GM18951 (cell line): ENCODE results near the gene MAGI2.

ENCODE experiments used
- POLR2A ChIP-seq: IDR thresholded peaks from 4 replicates; pipeline ENCODE4 v1.6.1; 2011; ENCODE audit warnings: mild to moderate bottlenecking; ENCODE audit not compliant: insufficient read length, insufficient read depth; ENCODE audit errors: extremely low read depth
- in situ Hi-C: fragments of 300-500 bp; cut with MboI; formaldehyde crosslinking; loops from one replicate; pipeline ENCODE4 v1.12.0; 2022; ENCODE audit warnings: low sequenced_read_pairs, mixed read lengths, inconsistent platforms; ENCODE audit not compliant: unreplicated experiment

Gene MAGI2

DNA sequence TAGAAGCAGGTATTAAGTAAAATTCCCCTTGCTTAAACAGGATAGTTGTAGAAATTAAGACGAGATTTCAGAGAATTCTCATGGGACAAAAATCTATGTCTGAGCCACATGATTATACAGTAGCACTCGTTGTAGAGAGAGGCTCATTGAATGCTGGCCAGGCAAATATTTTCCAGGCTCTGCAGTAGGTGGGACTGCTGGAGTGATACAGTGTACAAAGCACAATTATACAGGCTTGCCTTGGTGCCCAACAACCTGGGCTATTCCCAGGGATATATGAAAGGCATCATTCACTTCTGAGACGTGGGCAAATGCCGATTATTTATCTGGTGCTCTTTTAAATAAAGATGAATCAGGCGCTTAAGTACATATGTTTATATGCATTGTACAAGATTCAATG lies 1274.3 kb downstream of the MAGI2 start:
- no peak for TF ChIP-seq POLR2A

DNA sequence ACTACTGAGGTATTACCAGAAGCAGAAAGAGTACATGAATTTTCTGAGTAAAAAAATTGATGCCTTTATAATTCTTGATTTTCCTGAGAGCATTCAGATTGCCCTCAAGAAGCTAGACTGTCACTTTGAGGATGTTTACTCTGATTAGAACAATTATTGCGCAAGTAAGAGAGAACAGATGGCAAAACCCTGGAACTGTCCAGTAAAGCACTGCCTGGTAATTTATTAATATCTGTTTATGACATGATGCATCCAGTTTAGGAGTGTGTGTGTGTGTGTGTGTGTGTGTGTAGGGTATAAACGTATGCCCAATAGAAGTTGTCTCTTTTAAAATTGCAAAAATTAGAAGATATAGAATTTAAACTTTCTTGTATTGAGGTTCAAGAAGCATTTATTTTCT lies 1275.1 kb downstream of the MAGI2 start:
- no peak for TF ChIP-seq POLR2A
- in situ Hi-C loops = no loop called here

More for the DNA sequence above, 1274.3 kb downstream of the MAGI2 start:
- in situ Hi-C loops = no loop called here

DNA sequence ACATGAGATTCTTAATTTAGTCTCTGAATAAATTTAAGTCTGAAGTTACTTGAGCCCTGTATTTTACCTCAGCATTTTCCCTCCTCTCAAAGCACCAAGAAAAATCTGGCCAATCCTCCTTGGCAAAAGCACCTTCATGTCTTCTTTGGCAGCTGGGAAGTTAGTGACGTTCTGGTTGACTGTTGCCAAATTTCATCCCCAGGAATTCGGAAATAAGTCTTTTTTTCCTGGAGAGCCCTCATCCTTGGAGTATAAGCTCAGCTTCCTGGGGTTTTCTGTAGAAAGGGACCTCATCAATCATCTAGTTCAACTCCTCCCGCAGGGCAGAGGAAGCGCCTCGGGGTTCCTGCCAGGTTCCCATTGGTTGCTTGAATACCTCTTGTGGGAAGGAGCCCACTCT lies 1277.3 kb downstream of the MAGI2 start:
- in situ Hi-C loops = no loop called here

DNA sequence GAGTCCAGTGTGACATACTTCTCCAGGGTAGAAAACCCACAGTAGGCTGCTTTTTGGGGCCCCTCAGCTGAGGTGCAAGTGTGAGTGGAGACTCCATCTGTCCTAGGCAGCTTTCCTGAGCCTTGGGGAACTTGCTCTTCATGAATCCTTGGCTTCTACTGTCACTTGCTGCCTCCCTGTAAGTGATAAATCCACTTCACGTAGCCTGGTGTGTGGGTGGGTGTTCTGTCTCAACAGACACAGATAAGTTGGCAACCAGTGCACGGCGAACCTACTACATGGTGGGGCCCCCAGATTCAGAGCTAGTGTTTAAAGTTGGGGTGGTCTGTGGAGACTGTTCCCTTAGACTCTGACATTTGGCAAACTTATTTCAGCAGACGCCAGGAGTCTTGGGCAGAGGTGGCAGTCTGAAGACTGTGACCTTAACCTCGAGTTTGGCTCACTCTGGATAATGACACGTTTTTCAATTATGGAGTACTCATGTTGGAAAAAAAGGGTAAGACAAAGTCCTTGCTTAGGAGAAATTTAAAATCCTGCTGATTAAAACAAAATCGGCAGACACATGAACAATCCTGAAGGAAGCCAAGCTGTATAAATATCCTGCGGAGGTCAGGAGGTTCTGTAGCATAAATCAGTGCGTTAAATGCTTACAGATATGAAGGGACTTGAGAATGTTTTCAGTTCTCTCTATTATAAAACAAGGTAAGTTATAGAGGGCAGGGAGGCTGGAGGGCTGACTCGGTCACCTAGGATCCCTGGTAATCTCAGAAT lies 1278.0 kb downstream of the MAGI2 start:
- in situ Hi-C loops = no loop called here

More for the DNA sequence above, 1277.3 kb downstream of the MAGI2 start:
- no peak for TF ChIP-seq POLR2A

DNA sequence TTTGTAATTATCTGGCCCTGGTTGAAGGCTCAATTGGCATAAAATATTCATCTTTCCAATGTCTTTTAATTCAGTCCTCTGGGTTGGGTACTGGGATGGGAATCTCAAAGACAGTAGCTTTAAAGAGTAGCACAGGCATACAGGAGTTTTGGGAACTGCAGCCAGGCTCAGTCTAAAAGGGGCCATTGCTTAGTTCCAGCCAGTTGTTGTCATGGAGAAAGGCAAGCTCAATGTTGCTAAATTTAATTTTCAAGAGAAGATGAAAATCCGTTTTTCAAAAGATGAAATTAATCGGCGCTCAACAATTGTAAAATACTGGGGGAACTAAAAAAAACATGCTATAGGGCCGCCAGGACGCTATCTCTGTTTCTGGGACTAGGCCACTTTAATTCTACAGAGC lies 1279.8 kb downstream of the MAGI2 start:
- in situ Hi-C loops = no loop called here
- TF ChIP-seq POLR2A = no peak

More for the DNA sequence above, 1278.0 kb downstream of the MAGI2 start:
- TF ChIP-seq POLR2A = no peak

DNA sequence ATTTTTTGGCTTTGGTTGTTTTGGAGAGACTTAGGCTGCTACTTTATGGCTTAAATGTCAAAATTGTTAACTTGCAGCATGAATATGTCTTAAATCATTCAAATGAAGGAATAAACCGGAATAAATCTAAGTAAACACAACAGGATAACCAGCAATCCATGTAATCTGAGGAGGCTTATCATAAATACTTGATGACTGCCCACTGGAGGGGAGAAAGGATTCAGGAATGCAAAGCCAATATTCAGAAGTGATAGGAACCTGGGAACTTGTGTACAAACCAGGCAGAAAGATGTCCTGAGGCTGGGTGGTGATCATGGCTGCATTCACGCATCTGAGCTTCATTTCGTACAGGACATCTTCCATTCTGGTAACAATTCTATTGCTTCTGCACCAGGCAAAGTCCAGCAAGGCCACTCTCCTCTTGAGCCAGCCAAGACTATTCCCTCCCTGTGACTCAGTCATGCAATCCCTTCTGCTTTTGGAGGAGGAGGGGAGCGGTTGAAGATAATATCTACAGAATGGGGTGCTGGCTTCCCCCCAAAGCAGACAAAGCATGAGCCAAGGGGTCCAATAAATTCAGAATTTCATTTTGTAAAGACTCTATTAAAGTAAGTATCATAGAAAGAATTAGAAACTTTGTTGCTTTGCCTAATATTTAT lies 1280.4 kb downstream of the MAGI2 start:
- in situ Hi-C loops = no loop called here
- TF ChIP-seq POLR2A = no peak

DNA sequence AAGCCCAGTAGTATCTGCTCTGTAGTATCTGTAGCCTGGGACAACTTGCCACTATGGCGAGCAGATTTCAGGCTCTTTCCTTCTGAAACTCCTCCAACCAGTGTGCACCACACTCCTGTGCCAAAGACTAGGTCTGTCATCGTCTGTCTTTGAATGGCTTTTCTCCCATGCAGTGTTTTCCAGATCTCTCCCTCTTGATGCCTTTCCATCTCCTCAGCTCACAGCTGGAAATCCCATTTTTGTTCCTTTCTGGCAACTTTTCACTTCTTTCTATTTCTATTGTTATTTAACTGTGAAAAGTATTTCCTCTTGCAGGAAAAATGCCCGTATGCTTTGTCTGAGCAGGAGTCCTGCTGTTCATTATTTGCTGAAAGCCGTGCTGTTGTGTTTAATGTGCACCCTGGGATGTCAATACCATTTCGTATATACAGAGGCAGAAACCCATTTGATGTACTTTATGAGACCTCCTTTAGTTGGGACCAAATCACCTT lies 1281.2 kb downstream of the MAGI2 start:
- in situ Hi-C loops = no loop called here
- TF ChIP-seq POLR2A = no peak

DNA sequence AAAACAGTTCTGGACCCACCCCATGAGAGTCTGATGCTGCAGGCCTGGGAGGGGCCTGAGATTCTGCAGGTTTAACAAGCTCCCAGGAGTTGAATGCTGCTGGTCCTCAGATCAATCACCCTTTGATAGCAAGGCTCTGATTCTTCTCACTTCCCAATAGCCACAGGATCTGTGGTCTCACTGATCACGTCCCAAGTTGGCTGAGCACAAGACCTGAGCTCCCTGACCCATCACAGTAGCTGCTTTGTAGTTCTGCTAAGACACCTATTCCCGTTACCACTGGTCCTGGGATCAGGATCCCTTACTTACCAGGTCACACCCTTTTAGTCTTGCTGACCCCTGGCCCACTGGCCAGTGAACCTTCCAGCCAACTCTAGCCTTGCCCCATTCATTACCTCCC lies 1282.1 kb downstream of the MAGI2 start:
- in situ Hi-C loops = no loop called here
- no peak for TF ChIP-seq POLR2A

DNA sequence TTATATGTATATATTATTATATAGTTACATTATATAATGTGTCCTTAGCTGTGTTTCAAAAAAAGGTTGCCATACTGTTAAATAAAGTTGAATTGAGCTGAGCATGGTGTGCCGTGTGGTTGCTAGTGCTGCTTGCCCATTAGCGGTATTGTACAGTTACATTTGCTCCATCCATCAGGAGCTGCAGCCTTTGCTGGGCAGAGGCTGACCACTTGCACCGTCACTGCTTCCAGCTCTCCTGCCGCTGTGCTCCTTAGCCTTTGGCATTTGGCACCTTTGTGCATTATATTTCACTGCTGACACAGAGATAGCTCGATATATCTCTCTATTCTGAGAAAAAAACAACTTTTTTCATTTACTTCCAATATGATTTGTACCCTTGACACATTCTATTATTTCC lies 1282.7 kb downstream of the MAGI2 start:
- TF ChIP-seq POLR2A = no peak
- in situ Hi-C loops = no loop called here

DNA sequence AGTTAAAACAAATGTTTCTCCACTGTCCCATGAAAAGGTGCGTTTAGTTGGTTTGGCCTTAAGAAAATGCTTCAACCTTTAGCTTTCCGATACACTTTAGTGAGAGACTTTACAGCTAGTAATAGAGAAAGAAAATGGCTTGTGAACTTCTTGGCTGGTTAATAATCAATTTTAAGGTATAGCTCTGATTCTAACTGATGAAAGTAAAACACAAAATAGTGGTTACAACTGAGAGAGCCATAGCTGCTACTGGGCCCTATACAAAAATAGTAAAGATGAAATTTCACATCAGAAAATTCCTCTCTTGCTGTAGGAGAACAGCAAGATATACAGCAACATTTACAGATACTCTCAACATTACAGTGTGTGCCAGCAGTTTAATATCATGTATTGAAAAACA lies 1283.5 kb downstream of the MAGI2 start:
- TF ChIP-seq POLR2A = no peak
- in situ Hi-C loops = no loop called here

DNA sequence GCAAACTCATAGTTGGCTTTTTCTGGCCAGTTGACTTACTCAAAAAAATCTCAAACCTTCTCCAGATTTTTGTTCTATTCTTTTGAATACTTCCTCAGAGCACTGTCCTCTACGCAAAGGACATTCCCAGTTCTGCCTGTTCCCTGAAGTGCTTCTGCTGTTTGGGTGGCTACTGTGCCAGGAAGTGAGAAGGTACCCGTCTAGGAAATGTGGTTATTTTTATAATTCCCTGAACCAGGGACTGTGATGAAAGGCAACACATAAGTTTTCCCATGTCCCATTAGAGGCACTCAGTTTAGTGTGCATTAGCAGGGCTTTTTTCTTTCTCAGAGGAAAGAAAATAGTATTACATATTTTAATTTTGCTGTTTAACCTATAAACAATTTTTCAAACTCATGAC lies 1284.6 kb downstream of the MAGI2 start:
- in situ Hi-C loops = no loop called here
- TF ChIP-seq POLR2A = no peak

DNA sequence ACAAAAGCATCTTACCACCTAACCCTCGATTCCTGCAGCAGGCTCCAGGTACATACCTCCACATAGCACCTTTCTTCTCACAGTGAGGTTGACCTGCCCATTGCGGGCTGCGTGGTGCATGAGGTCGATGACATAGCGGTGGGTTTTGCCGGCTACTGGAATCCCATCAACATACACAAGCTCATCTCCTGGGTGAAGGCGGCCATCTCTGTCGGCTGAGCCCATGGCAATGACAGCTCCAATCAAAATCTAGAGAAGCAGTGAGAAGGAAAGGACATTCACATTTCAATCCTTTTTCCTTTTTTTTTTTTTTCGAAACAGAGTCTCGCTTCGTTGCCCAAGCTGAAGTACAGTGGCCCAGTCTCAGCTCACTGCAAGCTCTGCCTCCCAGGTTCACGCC lies 1285.6 kb downstream of the MAGI2 start:
- no peak for TF ChIP-seq POLR2A
- in situ Hi-C loops = no loop called here

DNA sequence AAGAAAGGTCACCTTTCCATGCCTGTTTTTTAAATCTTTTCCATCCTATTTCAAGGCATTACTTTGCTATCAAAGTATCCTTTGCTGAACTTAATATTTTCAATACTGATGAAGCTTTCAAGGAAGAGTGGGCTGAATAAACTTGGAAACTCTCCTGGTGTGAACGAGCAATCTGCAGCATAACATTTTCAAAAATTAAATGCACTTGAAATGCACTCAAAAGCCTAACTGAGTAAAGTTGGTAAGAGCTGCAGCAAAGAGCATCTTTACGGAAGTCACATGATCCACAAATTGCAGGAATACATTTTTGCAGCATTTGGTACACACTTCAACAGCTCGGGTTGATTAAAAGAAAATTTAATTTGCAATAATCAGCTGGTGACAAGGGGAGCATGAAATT lies 1287.6 kb downstream of the MAGI2 start:
- TF ChIP-seq POLR2A = no peak
- in situ Hi-C loops = no loop called here

DNA sequence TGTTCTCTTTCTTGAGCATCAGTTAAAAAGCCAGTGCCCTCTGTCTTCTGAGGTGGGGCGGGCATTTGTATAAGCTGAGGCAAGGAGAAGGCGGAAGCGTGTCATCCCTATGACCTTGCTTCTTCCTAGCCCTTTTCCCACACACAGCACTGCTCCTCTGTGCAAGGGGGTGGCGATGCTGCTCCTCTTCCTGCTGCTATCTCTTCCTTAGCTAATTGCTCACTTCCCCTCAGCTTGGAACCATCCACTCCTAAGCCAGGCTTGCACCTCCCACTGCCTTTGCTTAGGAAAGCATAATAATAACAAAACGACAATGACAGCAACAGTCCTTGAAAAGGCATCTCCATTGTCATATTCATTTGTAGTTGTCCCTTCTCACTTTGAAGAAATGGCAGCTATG lies 1288.0 kb downstream of the MAGI2 start:
- no peak for TF ChIP-seq POLR2A
- in situ Hi-C loops = no loop called here
